ENCODE results near the gene TRDN. TPM values are rescaled to one million over a fixed set of nuclear protein-coding genes. Genes with fewer than 3 reads are reported as not detected.

TRDN gene
- total RNA-seq, 1 experiment from 2014 or later: 10.4 TPM

- peaks cover 2 to 6% (median 3%) of the 10 kb centered on the region in 3 experiments; a peak in 5 of 7 replicates for H3K36me3 Mint-ChIP-seq (ENCODE audit: insufficient read depth in 1 of 3, low read depth in 3 of 3)
- Histone ChIP-seq H2BK120ac (ENCODE audit: low read depth, low read length, poor library complexity, severe bottlenecking) (no peak overlapping the region), H3K4me1 (ENCODE audit: insufficient read depth, low read length) (no peaks in the 10 kb centered on the region; the same call in 1 of the 2 replicates), H2BK5ac (ENCODE audit: insufficient read length, low read length) (no peak overlapping the region), H3K27me3 (ENCODE audit: insufficient read depth, low read length) (no peaks in the 10 kb centered on the region), H3K23ac (ENCODE audit: insufficient read length, low read depth, low read length) (no peak overlapping the region), H3K23me2 (ENCODE audit: insufficient read length, low read depth, low read length, poor library complexity, severe bottlenecking) (no peaks in the 10 kb centered on the region), H3K79me1 (ENCODE audit: insufficient read depth, low read depth, low read length, poor library complexity, severe bottlenecking) (no peaks in the 10 kb centered on the region), H2BK15ac (ENCODE audit: low read depth, low read length) (no peak overlapping the region), H2BK12ac (ENCODE audit: insufficient read length, low read depth, low read length) (no peak overlapping the region), H3K4ac (ENCODE audit: low read depth, low read length) (no peak overlapping the region), H3T11ph (ENCODE audit: low read length) (no peak overlapping the region), H4K5ac (ENCODE audit: insufficient read length, low read depth, low read length) (no peak overlapping the region), H4K20me1 (ENCODE audit: control insufficient read depth, insufficient read depth, insufficient read length) (no peaks in the 10 kb centered on the region), H3K14ac (ENCODE audit: insufficient read depth, low read length) (no peak overlapping the region), H2AK5ac (ENCODE audit: insufficient read length, low read length) (no peak overlapping the region), H3K56ac (ENCODE audit: insufficient read length, low read depth, low read length) (no peak overlapping the region), H4K8ac (replicated peaks; ENCODE audit: insufficient read length, low read depth, low read length) (no peak overlapping the region), H3K18ac (ENCODE audit: insufficient read length, low read depth, low read length) (no peak overlapping the region), H3K4me2 (ENCODE audit: insufficient read depth, insufficient read length, low read length) (no peak overlapping the region), H2BK20ac (ENCODE audit: low read depth, low read length, poor library complexity, severe bottlenecking) (no peak overlapping the region), H3K9me3 (ENCODE audit: control insufficient read depth, low read depth, low read length) (no peaks in the 10 kb centered on the region), H3K9ac (ENCODE audit: extremely low read depth, insufficient read length, low read length) (no peak overlapping the region), H2AFZ (ENCODE audit: low read length) (no peak overlapping the region), H3K79me2 (ENCODE audit: insufficient read depth, low read length) (no peaks in the 10 kb centered on the region), H4K91ac (ENCODE audit: insufficient read length, low read depth, low read length) (no peak overlapping the region), H3K27ac (ENCODE audit: insufficient read length, low read depth, low read length) (no peak overlapping the region)
- TF ChIP-seq CTCF (conservative IDR thresholded peaks at IDR 0.05): no peak
- no CpG with 5 or more reads among the region's 2 CpGs for WGBS (ENCODE audit: extremely low coverage, insufficient read length, low lambda C conversion rate)
- peaks cover 29 to 34% of the 10 kb centered on the region in 2 experiments for H3K4me1 Mint-ChIP-seq
- peaks cover 8 to 9% of the 10 kb centered on the region in 2 experiments for H3K9me3 Mint-ChIP-seq
- no peak overlapping the region for H3K4me3 Mint-ChIP-seq
- no peak for DNase-seq
- no peak overlapping the region for H3K27ac Mint-ChIP-seq
- no peaks in the 10 kb centered on the region; the same call in 1 of the 2 replicates for H3K27me3 Mint-ChIP-seq (ENCODE audit: low read depth)
Measured at GRCh38 chr6:123592426-123592825, 44.3 kb downstream of the TRDN start.
